Natural killer cell (primary cell): ENCODE data around the gene FGD4. TPM values are rescaled to one million over a fixed set of nuclear protein-coding genes. Genes with fewer than 3 reads are reported as not detected.

Experiments
- ATAC-seq, 3 donors: fragments of 150-1000 bp in 2 of 3; fragments of 200-7000 bp in 1 of 3; cut with Tn5 transposase; 1 replicate in 1 of 3; 2 replicates in 2 of 3; pipeline ENCODE4 v1.10.0; 2021; ENCODE audit warnings: mild to moderate bottlenecking in 2 of 3, moderate library complexity in 2 of 3
- DNase-seq, 2 donors: peaks; one replicate each; pipeline versions ENCODE4 v3.0.0 to v3.0.0-alpha.2; 2013 to 2021; ENCODE audit warnings: mixed read lengths in 1 of 2
- H3K27ac ChIP-seq: one replicate; pipeline ENCODE4 v1.5.1; 2013; ENCODE audit warnings: mild to moderate bottlenecking, low read length
- H3K27me3 ChIP-seq: one replicate; pipeline ENCODE4 v1.6.1; 2013; ENCODE audit warnings: low read length; ENCODE audit not compliant: control insufficient read depth, insufficient read depth
- H3K36me3 ChIP-seq: one replicate; pipeline ENCODE4 v1.6.1; 2013; ENCODE audit warnings: low read length; ENCODE audit not compliant: control insufficient read depth, insufficient read depth
- H3K4me1 ChIP-seq: one replicate; pipeline ENCODE4 v1.6.1; 2013; ENCODE audit warnings: low read length; ENCODE audit not compliant: control insufficient read depth, insufficient read depth
- H3K4me3 ChIP-seq: one replicate; pipeline ENCODE4 v1.5.1; 2013; ENCODE audit warnings: low read length
- H3K9me3 ChIP-seq: one replicate; pipeline ENCODE4 v1.6.1; 2013; ENCODE audit warnings: low read length; ENCODE audit not compliant: control insufficient read depth, insufficient read depth
- H3K27ac Mint-ChIP-seq, 2 donors: one replicate each; pipeline ENCODE4 v1.8.0; 2022; ENCODE audit warnings: mild to moderate bottlenecking in 2 of 2, mixed read lengths in 2 of 2, moderate library complexity in 1 of 2
- H3K27me3 Mint-ChIP-seq, 2 donors: one replicate each; pipeline ENCODE4 v1.8.0; 2022; ENCODE audit warnings: low read depth in 2 of 2, mixed read lengths in 2 of 2
- H3K36me3 Mint-ChIP-seq: one replicate; pipeline ENCODE4 v1.8.0; 2022; ENCODE audit warnings: mixed read lengths
- H3K4me1 Mint-ChIP-seq, 2 donors: one replicate each; pipeline ENCODE4 v1.8.0; 2022; ENCODE audit warnings: mixed read lengths in 2 of 2
- H3K4me3 Mint-ChIP-seq: one replicate; pipeline ENCODE4 v1.8.0; 2022; ENCODE audit warnings: mild to moderate bottlenecking, moderate library complexity, mixed read lengths
- H3K9me3 Mint-ChIP-seq, 2 donors: one replicate each; pipeline ENCODE4 v1.8.0; 2022; ENCODE audit warnings: mixed read lengths in 2 of 2
- WGBS: methylation state at CpG from one replicate; pipeline ENCODE4 v1.1.7; 2013; ENCODE audit warnings: missing lambda C conversion rate; ENCODE audit not compliant: insufficient coverage; 5-methylcytosine and 5-hydroxymethylcytosine counted together
- intact Hi-C: fragments of 100-400 bp; cut with micrococcal nuclease; formaldehyde crosslinking; loops from one replicate; pipeline ENCODE4 v1.14.2; 2022
- total RNA-seq, 4 donors: library from RNA; stranded (reverse); fragments of 120-200 nt in 1 of 4; gene quantifications; one replicate each; pipeline versions ENCODE4 v1.2.3 to v1.2.4, GENCODE V29; 2013 to 2022
- TF ChIP-seq, protein P1 (sequence below): fragments of 200-600 bp; IDR thresholded peaks from one replicate; pipeline ENCODE4 v1.8.0; 2022; ENCODE audit warnings: antibody characterized with exemption

The FGD4 gene
- total RNA-seq, 3 donors from 2014 or later (not counting 1 experiment from before 2014, with no cell fraction given) = 0.68 to 3.5 (median 2.1) TPM

DNA sequence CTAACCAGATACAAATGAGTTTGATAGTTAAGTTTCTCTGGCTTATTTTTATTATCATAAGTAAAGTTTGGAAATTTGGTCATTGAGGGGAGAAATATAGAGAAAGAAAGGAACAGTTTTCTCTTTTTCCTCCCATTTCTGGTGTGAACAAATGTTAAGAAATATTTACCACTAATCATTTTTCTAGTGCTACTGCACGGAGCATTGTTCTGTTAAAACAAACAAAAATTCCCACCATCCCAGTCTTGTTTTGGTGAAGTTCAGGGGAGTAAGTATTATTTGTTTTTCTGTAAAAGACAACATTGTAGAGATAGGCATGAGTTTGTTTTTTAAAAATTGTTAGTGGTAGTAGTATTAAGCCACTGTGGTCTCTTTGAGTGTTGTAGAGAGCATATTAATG is 135.3 kb downstream of the FGD4 start:
- Mint-ChIP-seq H3K4me3 (peak overlapping the region; percentile 78), H3K36me3 (no peaks in the 10 kb centered on the region), H3K27me3 (no peaks in the 10 kb centered on the region), H3K27ac (peak overlapping the region; percentile 43 to 78), H3K4me1 (peaks cover 16 to 20% of the 10 kb centered on the region in 2 donors), H3K9me3 (no peaks in the 10 kb centered on the region)
- Histone ChIP-seq H3K27me3 (no peaks in the 10 kb centered on the region), H3K36me3 (no peaks in the 10 kb centered on the region), H3K4me3 (peak overlapping the region; percentile 23), H3K9me3 (no peaks in the 10 kb centered on the region), H3K27ac (peak overlapping the region; percentile 52), H3K4me1 (peaks cover 4% of the 10 kb centered on the region)
- TF ChIP-seq, protein P1, sequence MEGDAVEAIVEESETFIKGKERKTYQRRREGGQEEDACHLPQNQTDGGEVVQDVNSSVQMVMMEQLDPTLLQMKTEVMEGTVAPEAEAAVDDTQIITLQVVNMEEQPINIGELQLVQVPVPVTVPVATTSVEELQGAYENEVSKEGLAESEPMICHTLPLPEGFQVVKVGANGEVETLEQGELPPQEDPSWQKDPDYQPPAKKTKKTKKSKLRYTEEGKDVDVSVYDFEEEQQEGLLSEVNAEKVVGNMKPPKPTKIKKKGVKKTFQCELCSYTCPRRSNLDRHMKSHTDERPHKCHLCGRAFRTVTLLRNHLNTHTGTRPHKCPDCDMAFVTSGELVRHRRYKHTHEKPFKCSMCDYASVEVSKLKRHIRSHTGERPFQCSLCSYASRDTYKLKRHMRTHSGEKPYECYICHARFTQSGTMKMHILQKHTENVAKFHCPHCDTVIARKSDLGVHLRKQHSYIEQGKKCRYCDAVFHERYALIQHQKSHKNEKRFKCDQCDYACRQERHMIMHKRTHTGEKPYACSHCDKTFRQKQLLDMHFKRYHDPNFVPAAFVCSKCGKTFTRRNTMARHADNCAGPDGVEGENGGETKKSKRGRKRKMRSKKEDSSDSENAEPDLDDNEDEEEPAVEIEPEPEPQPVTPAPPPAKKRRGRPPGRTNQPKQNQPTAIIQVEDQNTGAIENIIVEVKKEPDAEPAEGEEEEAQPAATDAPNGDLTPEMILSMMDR = no peak
- ATAC-seq (no peak), DNase-seq (no peak)
- intact Hi-C loops = no loop called here
- WGBS = no CpG with 5 or more reads among the region's 1 CpG

DNA sequence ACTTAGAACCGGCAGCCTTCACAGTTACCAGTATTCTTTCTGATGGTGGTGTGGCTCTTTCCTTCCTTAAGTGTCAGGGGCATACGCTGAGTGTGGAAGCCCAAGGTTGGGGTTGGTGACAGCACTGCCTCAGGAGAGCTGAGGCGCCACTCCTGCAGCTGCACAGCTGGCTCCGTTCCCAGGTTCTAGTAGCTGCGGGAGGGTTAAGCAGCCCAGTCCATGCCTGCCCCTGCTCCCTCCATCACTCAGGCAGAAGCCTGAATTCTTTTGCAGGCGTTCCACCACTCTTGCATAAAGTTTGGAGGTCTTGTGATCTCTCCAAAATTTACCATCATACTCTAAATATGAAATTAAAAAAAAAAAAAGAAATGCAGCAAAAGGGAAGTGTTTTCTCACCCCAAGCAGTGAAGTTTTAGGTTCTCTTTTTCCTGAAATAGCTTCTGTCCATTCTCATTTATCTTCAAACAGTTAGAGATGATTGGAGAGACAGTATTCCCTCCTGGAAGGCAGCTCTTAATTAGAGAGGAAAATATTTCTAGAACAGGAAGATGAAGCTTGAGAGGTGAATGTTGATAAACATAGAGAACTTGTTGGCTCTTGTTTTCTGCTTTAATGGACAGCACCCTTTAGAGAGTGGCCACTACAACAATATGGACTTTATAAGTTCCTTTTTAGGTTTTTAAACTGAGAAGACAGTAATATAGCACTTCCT is 136.1 kb downstream of the FGD4 start:
- no peaks in the 10 kb centered on the region for H3K36me3 Mint-ChIP-seq
- TF ChIP-seq, protein P1 = no peak
- ATAC-seq = peak in 2 of 3 donors; percentile 36 to 61
- peak overlapping the region; percentile 23 for H3K4me3 ChIP-seq
- H3K9me3 ChIP-seq = no peaks in the 10 kb centered on the region
- peaks cover 4% of the 10 kb centered on the region for H3K4me1 ChIP-seq
- no peaks in the 10 kb centered on the region for H3K27me3 Mint-ChIP-seq
- H3K27ac ChIP-seq = peak overlapping the region; percentile 52
- H3K4me1 Mint-ChIP-seq = peaks cover 16 to 20% of the 10 kb centered on the region in 2 donors
- intact Hi-C loops = no loop called here
- no peaks in the 10 kb centered on the region for H3K27me3 ChIP-seq
- WGBS = 6% methylated on average over 5 of the region's 6 CpGs
- H3K9me3 Mint-ChIP-seq = no peaks in the 10 kb centered on the region
- H3K36me3 ChIP-seq = no peaks in the 10 kb centered on the region
- DNase-seq = peak in 1 of 2 donors; percentile 4
- peak overlapping the region; percentile 78 for H3K4me3 Mint-ChIP-seq
- H3K27ac Mint-ChIP-seq = peak overlapping the region; percentile 43 to 78

DNA sequence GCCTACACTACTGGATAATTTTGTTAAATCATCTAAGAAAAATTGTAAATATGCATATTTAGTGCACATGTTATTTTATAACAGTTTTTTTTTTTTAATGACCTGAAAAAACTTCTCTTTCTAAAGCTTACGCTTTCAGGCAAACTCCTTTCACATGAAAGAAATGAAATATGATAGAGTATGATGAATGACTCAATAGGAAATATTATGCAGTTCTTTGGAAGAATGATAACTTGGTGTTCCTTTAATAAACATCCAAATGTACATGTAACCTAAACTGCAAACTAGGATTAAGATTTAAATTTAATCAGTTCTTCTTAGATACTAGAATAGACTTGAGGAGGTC is 136.6 kb downstream of the FGD4 start:
- Histone ChIP-seq H3K36me3 (no peaks in the 10 kb centered on the region), H3K4me3 (no peak overlapping the region), H3K4me1 (peaks cover 4% of the 10 kb centered on the region), H3K27ac (no peak overlapping the region), H3K9me3 (no peaks in the 10 kb centered on the region), H3K27me3 (no peaks in the 10 kb centered on the region)
- no CpG with 5 or more reads among the region's 1 CpG for WGBS
- TF ChIP-seq, protein P1 = no peak
- peaks cover 16 to 20% of the 10 kb centered on the region in 2 donors for H3K4me1 Mint-ChIP-seq
- H3K9me3 Mint-ChIP-seq = no peaks in the 10 kb centered on the region
- H3K27ac Mint-ChIP-seq = no peak overlapping the region
- intact Hi-C loops = no loop called here
- no peak overlapping the region for H3K4me3 Mint-ChIP-seq
- no peaks in the 10 kb centered on the region for H3K36me3 Mint-ChIP-seq
- H3K27me3 Mint-ChIP-seq = no peaks in the 10 kb centered on the region
- no peak for DNase-seq
- ATAC-seq = no peak
